GM12892 (cell line): Measurements from ENCODE around the gene TMEM132E.

ENCODE experiments used
- POLR2A ChIP-seq: IDR thresholded peaks from 2 replicates; pipeline ENCODE4 v1.6.1; 2011; ENCODE audit warnings: low read depth, low read length, control low read depth
- POLR2AphosphoS5 ChIP-seq: IDR thresholded peaks from 2 replicates; pipeline ENCODE4 v1.6.1; 2011; ENCODE audit warnings: low read depth, low read length, control low read depth
- TAF1 ChIP-seq: IDR thresholded peaks from 2 replicates; pipeline ENCODE4 v1.6.1; 2011; ENCODE audit warnings: low read depth, mild to moderate bottlenecking, control low read depth, low read length, borderline replicate concordance

GRCh38 chr17:34615326-34615725, 35.9 kb downstream of the TMEM132E start:
- no peak for TF ChIP-seq POLR2A
- no peak for TF ChIP-seq TAF1
- TF ChIP-seq POLR2AphosphoS5 = no peak
